H1 (cell line): Measurements from ENCODE around the gene PCDH9. TPM values are rescaled to one million over a fixed set of nuclear protein-coding genes. Genes with fewer than 3 reads are reported as not detected.

Experiments used
- BCL11A ChIP-seq, 2 experiments: IDR thresholded peaks; one replicate each; pipeline ENCODE4 v1.6.1; 2011; ENCODE audit warnings: low read depth in 2 of 2, low read length in 2 of 2, mild to moderate bottlenecking in 2 of 2
- polyA plus RNA-seq, 7 experiments: library from polyadenylated mRNA; depleted of rRNA in 3 of 7; stranded (reverse) in 5 of 7; unstranded in 2 of 7; fragments of >200 nt in 5 of 7; fragments of 200-250 nt in 2 of 7; gene quantifications; 1 replicate in 5 of 7; 2 replicates in 1 of 7; 4 replicates in 1 of 7; pipeline versions ENCODE4 v1.2.1 to v1.2.3, GENCODE V29; 2011 to 2013; ENCODE audit warnings: missing spikeins in 2 of 7, mixed read lengths in 2 of 7
- total RNA-seq: library from RNA; stranded (reverse); fragmentation: NEBNext Ultra II Directional; extraction: Animal tissue kit (Norgen Biotek cat#: 25700); gene quantifications from 2 replicates; pipeline ENCODE4 v1.2.1, GENCODE V29; 2021

The PCDH9 gene
- total and polyA plus RNA-seq, 2 of the 8 experiments (the other 6 are each of a cell fraction or from before 2014, with no cell fraction given) = 0.12 to 0.60 TPM

DNA sequence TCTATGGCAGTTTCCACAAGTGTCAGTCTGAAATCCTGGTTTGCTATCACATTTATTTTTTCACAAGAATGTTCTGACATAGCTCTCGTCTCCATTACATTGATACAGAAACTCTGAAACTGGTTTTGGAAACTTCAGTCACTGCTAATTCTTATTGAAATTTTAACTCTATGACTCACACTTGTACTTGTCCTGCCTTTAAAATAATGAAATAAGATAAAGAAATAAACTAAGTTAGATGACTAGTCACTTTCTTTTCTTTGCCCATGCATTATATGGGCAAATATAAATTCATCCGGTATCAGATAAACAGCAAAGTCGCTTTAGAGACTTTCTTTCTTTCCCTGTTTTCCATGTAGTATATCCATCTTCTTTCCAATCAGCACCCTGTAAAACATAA lies 257.5 kb downstream of the PCDH9 start (continued):
- no peak for TF ChIP-seq BCL11A (IDR thresholded peaks at IDR 0.05; ENCODE audit: low read depth in 2 of 2, low read length in 2 of 2)
